A673 (cell line): Measurements from ENCODE around the gene LNX1. TPM values are rescaled to one million over a fixed set of nuclear protein-coding genes. Genes with fewer than 3 reads are reported as not detected.
A peak's percentile ranks its signal among the peaks of the same experiment; 100 is the strongest.

Experiments used
- BruUV-seq: library from RNA; stranded (reverse); fragments of 400-500 nt; replicated peaks from 2 replicates; lab custom pipeline; 2021; lab: Mats Ljungman, UMichigan
- CTCF ChIA-PET: fragments of 300-600 bp; sonication (Branson Sonifier 250); formaldehyde crosslinking; loops from one replicate; lab custom pipeline; 2022; ENCODE audit warnings: antibody characterized with exemption; lab: Charles Lee
- POLR2A ChIA-PET: fragments of 300-600 bp; sonication (Branson Sonifier 250); formaldehyde crosslinking; loops from one replicate; lab custom pipeline; 2022; ENCODE audit warnings: antibody characterized with exemption; ENCODE audit not compliant: low non-redundant PET; lab: Charles Lee
- DNase-seq: peaks from one replicate; pipeline ENCODE4 v3.0.0-alpha.2; 2015; ENCODE audit warnings: low spot score
- H3K27ac ChIP-seq: fragments of 200-600 bp; sonication (generic); 2 replicates; pipeline ENCODE4 v1.5.1; 2016; ENCODE audit warnings: mixed run types, low read depth, mild to moderate bottlenecking, mixed read lengths, antibody characterized with exemption, low read length; ENCODE audit not compliant: poor library complexity, severe bottlenecking
- H3K27me3 ChIP-seq: fragments of 200-600 bp; sonication (generic); replicated peaks from 2 replicates; pipeline ENCODE4 v1.6.1; 2017; ENCODE audit warnings: mixed run types, low read depth, mild to moderate bottlenecking, mixed read lengths, antibody characterized with exemption, low read length; ENCODE audit not compliant: insufficient read depth, poor library complexity
- H3K36me3 ChIP-seq: fragments of 200-600 bp; sonication (generic); 2 replicates; pipeline ENCODE4 v1.6.1; 2016; ENCODE audit warnings: mixed run types, mild to moderate bottlenecking, mixed read lengths, antibody characterized with exemption, low read length; ENCODE audit not compliant: insufficient read depth, poor library complexity, severe bottlenecking
- H3K4me1 ChIP-seq: fragments of 200-600 bp; sonication (generic); 2 replicates; pipeline ENCODE4 v1.6.1; 2017; ENCODE audit warnings: mixed run types, mild to moderate bottlenecking, mixed read lengths, antibody characterized with exemption, low read length; ENCODE audit not compliant: insufficient read depth, poor library complexity, severe bottlenecking
- H3K4me3 ChIP-seq: fragments of 200-600 bp; sonication (generic); 2 replicates; pipeline ENCODE4 v1.5.1; 2016; ENCODE audit warnings: low read depth, mixed run types, mild to moderate bottlenecking, mixed read lengths, low read length; ENCODE audit not compliant: poor library complexity, severe bottlenecking
- H3K9me3 ChIP-seq: fragments of 200-600 bp; sonication (generic); 2 replicates; pipeline ENCODE4 v1.6.1; 2016; ENCODE audit warnings: mixed run types, low read depth, mild to moderate bottlenecking, mixed read lengths, antibody characterized with exemption, low read length; ENCODE audit not compliant: poor library complexity, severe bottlenecking
- CTCF ChIP-seq: fragments of 300-800, 200-600 bp; sonication (generic); conservative IDR thresholded peaks from 2 replicates; pipeline ENCODE4 v1.5.1; 2017; ENCODE audit warnings: low read depth, mild to moderate bottlenecking, antibody characterized with exemption, low read length, moderate library complexity, mixed read lengths
- EZH2 ChIP-seq: fragments of 200-600 bp; sonication (generic); IDR thresholded peaks from 2 replicates; pipeline ENCODE4 v1.6.1; 2017; ENCODE audit warnings: borderline replicate concordance, low read depth, mild to moderate bottlenecking, mixed read lengths, antibody characterized with exemption, low read length; ENCODE audit not compliant: poor library complexity, severe bottlenecking
- intact Hi-C: fragments of 100-400 bp; cut with micrococcal nuclease; formaldehyde crosslinking; loops from one replicate; pipeline ENCODE4 v1.10.0; 2022; ENCODE audit not compliant: unreplicated experiment
- total RNA-seq: library from RNA; stranded (reverse); gene quantifications from 2 replicates; pipeline ENCODE4 v1.2.3, GENCODE V29; 2021

Gene LNX1
- total RNA-seq, 1 experiment from 2014 or later: not detected

GRCh38 chr4:53586121-53586816, 5.0 kb downstream of the LNX1 start:
- Histone ChIP-seq H3K4me1 (no peaks in the 10 kb centered on the region), H3K27ac (no peak overlapping the region), H3K4me3 (no peak overlapping the region), H3K36me3 (no peaks in the 10 kb centered on the region), H3K9me3 (no peaks in the 10 kb centered on the region), H3K27me3 (no peaks in the 10 kb centered on the region)
- peak; percentile 67 for DNase-seq
- TF ChIP-seq CTCF (no peak), EZH2 (no peak)
- no TSS peak for BruUV-seq
- ChIA-PET POLR2A (no interaction called here), CTCF (interaction anchor here (0.6 kb wide), 1 partner anchor 15 kb away, joined by 4 read pairs; no protein-coding TSS in a partner anchor)
- intact Hi-C loops: no loop called here

DNA sequence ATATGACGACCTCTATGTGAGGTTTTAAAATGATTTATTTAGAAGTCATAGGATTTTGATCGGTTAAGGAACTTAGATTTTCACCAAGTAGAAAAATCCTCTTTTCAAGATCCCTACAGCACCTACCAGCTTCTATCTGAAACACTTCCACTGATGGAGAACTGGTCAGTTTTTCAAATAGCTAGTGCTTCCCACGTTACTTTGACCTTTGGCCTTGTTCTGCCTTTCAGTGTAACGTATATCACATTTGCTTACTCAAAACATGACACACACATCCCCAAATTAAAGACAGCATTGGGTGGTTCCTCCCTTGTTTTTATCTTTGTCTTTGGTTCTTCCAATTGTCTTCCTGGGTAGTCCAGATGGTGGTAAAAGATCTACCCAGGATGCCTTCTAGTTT, 6.6 kb downstream of the LNX1 start:
- no peaks in the 10 kb centered on the region for H3K36me3 ChIP-seq

DNA sequence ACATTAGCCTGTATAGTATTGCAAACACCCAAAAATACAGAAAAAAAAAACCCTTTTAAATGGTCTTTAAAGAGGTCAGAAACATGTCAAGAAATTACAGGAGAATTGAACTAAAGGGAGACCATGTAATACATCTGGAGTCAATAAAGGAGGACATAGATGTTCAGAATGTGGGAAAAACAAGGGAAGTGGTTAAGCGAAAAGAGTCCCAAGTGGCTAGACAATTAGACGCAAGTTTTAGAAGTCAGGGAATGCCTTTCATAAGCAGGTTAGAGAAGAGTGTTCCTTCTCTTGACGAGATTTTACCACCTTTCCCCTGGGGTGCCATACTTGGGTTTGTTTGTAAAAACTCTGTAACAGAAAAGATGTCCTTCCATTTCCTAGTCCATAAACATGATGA, 7.8 kb downstream of the LNX1 start:
- Histone ChIP-seq H3K27ac (no peak overlapping the region), H3K4me1 (no peaks in the 10 kb centered on the region), H3K27me3 (no peaks in the 10 kb centered on the region), H3K36me3 (no peaks in the 10 kb centered on the region), H3K4me3 (no peak overlapping the region), H3K9me3 (no peaks in the 10 kb centered on the region)
- BruUV-seq: no TSS peak
- TF ChIP-seq EZH2 (no peak), CTCF (no peak)
- POLR2A ChIA-PET: no interaction called here
- CTCF ChIA-PET: no interaction called here
- intact Hi-C loops: no loop called here
- no peak for DNase-seq

More for the DNA sequence above, 6.6 kb downstream of the LNX1 start:
- H3K27me3 ChIP-seq: no peaks in the 10 kb centered on the region
- POLR2A ChIA-PET: no interaction called here
- no TSS peak for BruUV-seq
- CTCF ChIA-PET: no interaction called here
- H3K4me3 ChIP-seq: no peak overlapping the region
- TF ChIP-seq CTCF: no peak
- no peak for TF ChIP-seq EZH2
- no peak for DNase-seq
- intact Hi-C loops: no loop called here
- H3K4me1 ChIP-seq: no peaks in the 10 kb centered on the region
- H3K9me3 ChIP-seq: no peaks in the 10 kb centered on the region
- H3K27ac ChIP-seq: no peak overlapping the region
